Measurements from ENCODE around the gene ZMAT2.

- TF ChIP-seq CTCF (tag by site-specific recombination; IDR thresholded peaks at IDR 0.05): no peak
- no peak for TF ChIP-seq ZNF391 (tag by site-specific recombination; IDR thresholded peaks at IDR 0.05; ENCODE audit: borderline replicate concordance, low read depth)
- no peak for TF ChIP-seq ZNF558 (tag by site-specific recombination; IDR thresholded peaks at IDR 0.05)
- no peak for TF ChIP-seq ZNF18 (tag by site-specific recombination; IDR thresholded peaks at IDR 0.05)
- TF ChIP-seq ZNF843 (tag by site-specific recombination; IDR thresholded peaks at IDR 0.05): no peak
- TF ChIP-seq GLI2 (tag by site-specific recombination; IDR thresholded peaks at IDR 0.05; ENCODE audit: borderline replicate concordance, low read depth): no peak
These were observed 18.0 kb downstream of the ZMAT2 start for GRCh38 chr5:140718266-140718592.

All from HEK293 (cell line).